Heart left ventricle (tissue), 16 donors: ENCODE data around the gene SPAG9. TPM values are rescaled to one million over a fixed set of nuclear protein-coding genes. Genes with fewer than 3 reads are reported as not detected.

Experiments used
- ATAC-seq, 4 donors: fragments of 200-7000 bp; cut with Tn5 transposase; one replicate each; pipeline ENCODE4 v1.9.1; 2020 to 2022; ENCODE audit warnings: moderate library complexity in 4 of 4, mild to moderate bottlenecking in 3 of 4, moderate number of reproducible peaks in 1 of 4
- DNase-seq, 5 donors: peaks; one replicate each; pipeline ENCODE4 v3.0.0-alpha.2; 2020
- H3K27ac ChIP-seq, 12 donors: fragments of 200-600 bp; sonication (generic) in 4 of 12; one replicate each; pipeline versions ENCODE4 v1.5.0 to v1.8.0; 2016 to 2022; ENCODE audit warnings: mild to moderate bottlenecking in 2 of 12
- H3K27me3 ChIP-seq, 9 donors: fragments of 200-600 bp; sonication (generic) in 2 of 9; one replicate each; pipeline versions ENCODE4 v1.5.1 to v1.8.0; 2016 to 2022; ENCODE audit warnings: mild to moderate bottlenecking in 3 of 9
- H3K36me3 ChIP-seq, 9 donors: fragments of 200-600 bp; sonication (generic) in 2 of 9; one replicate each; pipeline versions ENCODE4 v1.5.0 to v1.8.0; 2018 to 2022; ENCODE audit warnings: mild to moderate bottlenecking in 2 of 9
- H3K4me1 ChIP-seq, 12 donors: fragments of 200-600 bp; sonication (generic) in 4 of 12; one replicate each; pipeline versions ENCODE4 v1.5.0 to v1.8.0; 2016 to 2022; ENCODE audit warnings: mild to moderate bottlenecking in 3 of 12
- H3K4me3 ChIP-seq, 12 donors: fragments of 200-600 bp; sonication (generic) in 4 of 12; one replicate each; pipeline versions ENCODE4 v1.5.0 to v1.8.0; 2017 to 2022; ENCODE audit warnings: mild to moderate bottlenecking in 9 of 12, moderate library complexity in 4 of 12
- H3K9me3 ChIP-seq, 12 donors: fragments of 200-600 bp; sonication (generic) in 4 of 12; one replicate each; pipeline versions ENCODE4 v1.5.0 to v1.8.0; 2016 to 2022; ENCODE audit warnings: mild to moderate bottlenecking in 1 of 12
- POLR2A ChIP-seq, 2 donors: fragments of 450-650 bp; IDR thresholded peaks; one replicate each; pipeline ENCODE4 v1.6.1; 2017; ENCODE audit warnings: antibody characterized with exemption in 2 of 2, mild to moderate bottlenecking in 2 of 2, moderate library complexity in 2 of 2
- WGBS, 4 donors: extraction: QIAGEN DNeasy Blood & Tissue Kit in 2 of 4; methylation state at CpG; one replicate each; pipeline versions ENCODE4 v1.1.5 to v1.1.7; 2013 to 2018; 5-methylcytosine and 5-hydroxymethylcytosine counted together
- intact Hi-C, 10 donors: fragments of 100-400 bp; cut with DNase I; formaldehyde crosslinking; loops; one replicate each; pipeline versions ENCODE4 v1.11.1 to v1.14.2; 2022
- polyA plus RNA-seq, 2 donors: library from polyadenylated mRNA; stranded (reverse); fragments of 200-250 nt; gene quantifications; one replicate each; pipeline ENCODE4 v1.2.3, GENCODE V29; 2013
- total RNA-seq, 9 donors: library from RNA; depleted of rRNA in 2 of 9; stranded (reverse); fragments of >200 nt in 2 of 9; fragmentation: NEBNext Ultra II Directional in 3 of 9; extraction: Animal tissue kit (Norgen Biotek cat#: 25700) in 3 of 9; gene quantifications; one replicate each; pipeline versions ENCODE4 v1.1.0 to v1.2.4, GENCODE V29; 2016 to 2023
- TF ChIP-seq, protein P1 (sequence below), 12 donors: fragments of 200-600 bp; sonication (generic) in 4 of 12; IDR thresholded peaks; one replicate each; pipeline versions ENCODE4 v1.5.0 to v1.8.0; 2018 to 2022; ENCODE audit warnings: antibody characterized with exemption in 12 of 12, mild to moderate bottlenecking in 5 of 12
- donor health status: ischemic (EF 13 %, LVEDD 7.1; RV severe dilation, severe dysfunction).
- donor health status: healthy with polysubstance abuse.
- donor health status: DM: no; HTN: yes; CAD: no.
- donor health status: DM: no; HTN: no; CAD: no.
- donor health status: ischemic (EF 25% LVEDD 6.9; RV normal size, moderate dysfunction).
- donor health status: ischemic (EF 25% LVEDD 5.7; RV mildly dilated, moderate dysfunction).
- donor health status: healthy.
- donor health status: DM: yes; HTN: yes; CAD: no.
- donor health status: ischemic (EF 35%, LVEDD 5.7; RV mildly dilated, moderate dysfunction).
- donor health status: nonischemic (EF 11% LVEDD 7.7; RV severe dilation, severe dysfunction).
- donor health status: DM: yes; HTN: yes; CAD: no.
- donor health status: PGD.
- donor health status: ischemic (EF 29% LVEDD 5.4; RV normal size, mild dysfunction).
- donor health status: nonischemic (EF 23%, LVEDD 6.1; RV moderate dilation, normal function).

Gene SPAG9
- total and polyA plus RNA-seq, 11 donors = 15.9 to 65.4 (median 52.9) TPM

DNA sequence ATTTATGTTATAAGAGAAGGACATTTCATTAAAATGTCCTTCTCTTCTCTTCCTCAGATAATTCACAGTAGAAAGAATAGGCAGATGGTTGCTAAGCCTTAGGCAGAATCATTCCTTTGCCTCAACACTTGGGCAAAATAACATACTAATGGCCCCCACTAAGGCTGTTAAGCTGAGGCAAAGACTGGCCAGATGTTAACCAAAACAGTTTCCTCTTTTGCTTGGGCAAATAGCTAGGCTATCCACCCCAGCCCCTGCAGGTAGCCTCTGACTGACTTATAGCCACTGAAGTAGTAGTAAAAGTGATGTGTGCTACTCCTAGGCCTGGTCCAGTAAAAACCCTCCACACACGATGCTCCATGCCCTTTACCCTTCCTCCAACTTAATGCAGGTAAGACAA lies 55.2 kb downstream of the SPAG9 start:
- DNase-seq = no peak

GRCh38 chr17:51064061-51064735 lies 56.5 kb downstream of the SPAG9 start:
- Histone ChIP-seq H3K27ac (no peak overlapping the region), H3K4me3 (no peak overlapping the region), H3K9me3 (no peaks in the 10 kb centered on the region), H3K36me3 (no peaks in the 10 kb centered on the region), H3K4me1 (peaks cover 0 to 11% (median 0%) of the 10 kb centered on the region in 12 donors), H3K27me3 (no peaks in the 10 kb centered on the region)
- TF ChIP-seq POLR2A (IDR thresholded peaks at IDR 0.05) = no peak
- TF ChIP-seq, protein P1, sequence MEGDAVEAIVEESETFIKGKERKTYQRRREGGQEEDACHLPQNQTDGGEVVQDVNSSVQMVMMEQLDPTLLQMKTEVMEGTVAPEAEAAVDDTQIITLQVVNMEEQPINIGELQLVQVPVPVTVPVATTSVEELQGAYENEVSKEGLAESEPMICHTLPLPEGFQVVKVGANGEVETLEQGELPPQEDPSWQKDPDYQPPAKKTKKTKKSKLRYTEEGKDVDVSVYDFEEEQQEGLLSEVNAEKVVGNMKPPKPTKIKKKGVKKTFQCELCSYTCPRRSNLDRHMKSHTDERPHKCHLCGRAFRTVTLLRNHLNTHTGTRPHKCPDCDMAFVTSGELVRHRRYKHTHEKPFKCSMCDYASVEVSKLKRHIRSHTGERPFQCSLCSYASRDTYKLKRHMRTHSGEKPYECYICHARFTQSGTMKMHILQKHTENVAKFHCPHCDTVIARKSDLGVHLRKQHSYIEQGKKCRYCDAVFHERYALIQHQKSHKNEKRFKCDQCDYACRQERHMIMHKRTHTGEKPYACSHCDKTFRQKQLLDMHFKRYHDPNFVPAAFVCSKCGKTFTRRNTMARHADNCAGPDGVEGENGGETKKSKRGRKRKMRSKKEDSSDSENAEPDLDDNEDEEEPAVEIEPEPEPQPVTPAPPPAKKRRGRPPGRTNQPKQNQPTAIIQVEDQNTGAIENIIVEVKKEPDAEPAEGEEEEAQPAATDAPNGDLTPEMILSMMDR (IDR thresholded peaks at IDR 0.05) = no peak
- DNase-seq (no peak), ATAC-seq (no peak)
- intact Hi-C loops = no loop called here
- 63 to 78% (median 66%) methylated on average over 1 of the region's 1 CpG for WGBS, 4 donors

More for the DNA sequence above, 55.2 kb downstream of the SPAG9 start:
- intact Hi-C loops = loop anchor here in 1 of 10 donors (5.0 kb wide), 1 partner anchor 87 kb away; the partner anchor contains the start of gene NME1
- no peaks in the 10 kb centered on the region for H3K9me3 ChIP-seq
- no peak overlapping the region for H3K4me3 ChIP-seq
- TF ChIP-seq, protein P1 (IDR thresholded peaks at IDR 0.05) = no peak
- TF ChIP-seq POLR2A (IDR thresholded peaks at IDR 0.05) = no peak
- WGBS, 4 donors = 89 to 100% (median 94%) methylated on average over 1 of the region's 1 CpG
- ATAC-seq = no peak
- H3K36me3 ChIP-seq = no peaks in the 10 kb centered on the region
- no peaks in the 10 kb centered on the region for H3K27me3 ChIP-seq
- H3K4me1 ChIP-seq = peaks cover 0 to 20% (median 0%) of the 10 kb centered on the region in 12 donors
- no peak overlapping the region for H3K27ac ChIP-seq

- Histone ChIP-seq H3K9me3 (no peaks in the 10 kb centered on the region), H3K27me3 (no peaks in the 10 kb centered on the region), H3K27ac (no peak overlapping the region), H3K4me3 (no peak overlapping the region), H3K36me3 (no peaks in the 10 kb centered on the region), H3K4me1 (peaks cover 0 to 33% (median 22%) of the 10 kb centered on the region in 12 donors)
- DNase-seq (no peak), ATAC-seq (no peak)
- intact Hi-C loops = no loop called here
- 88 to 99% (median 98%) methylated on average over 5 of the region's 5 CpGs for WGBS, 4 donors
- no peak for TF ChIP-seq POLR2A (IDR thresholded peaks at IDR 0.05)
- TF ChIP-seq, protein P1 (IDR thresholded peaks at IDR 0.05) = no peak
Measured at GRCh38 chr17:51060396-51060795, 60.3 kb downstream of the SPAG9 start.

DNA sequence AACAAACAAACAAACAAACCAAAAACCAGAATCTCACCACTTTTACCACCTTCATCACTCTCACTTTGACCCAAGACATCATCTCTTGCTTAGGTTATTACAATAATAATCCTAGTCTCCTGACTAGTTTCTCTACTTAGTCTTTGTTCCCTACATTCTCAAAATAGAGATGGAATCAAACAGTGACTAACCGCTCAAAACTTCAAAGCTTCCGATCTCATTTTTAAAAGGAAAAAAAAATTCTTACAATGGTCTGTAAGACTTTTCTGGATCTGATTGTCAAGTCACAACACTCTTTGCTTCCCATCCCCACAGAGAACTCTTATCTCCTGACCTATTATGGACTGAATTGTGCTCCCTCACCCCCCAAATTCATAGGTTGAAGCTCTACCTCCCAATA lies 60.9 kb downstream of the SPAG9 start:
- Histone ChIP-seq H3K4me1 (peaks cover 0 to 33% (median 22%) of the 10 kb centered on the region in 12 donors), H3K36me3 (no peaks in the 10 kb centered on the region), H3K4me3 (no peak overlapping the region), H3K27ac (no peak overlapping the region), H3K27me3 (no peaks in the 10 kb centered on the region), H3K9me3 (no peaks in the 10 kb centered on the region)
- 83 to 90% (median 86%) methylated on average over 2 of the region's 2 CpGs for WGBS, 4 donors
- TF ChIP-seq, protein P1 (IDR thresholded peaks at IDR 0.05) = no peak
- no peak for TF ChIP-seq POLR2A (IDR thresholded peaks at IDR 0.05)
- no peak for ATAC-seq
- intact Hi-C loops = loop anchor here in 5 of 10 donors (5.0 to 10.0 kb wide), 5 partner anchors 52 to 93 kb away; partner anchors contain the start of gene NME1 (in 1 of the 5)
- no peak for DNase-seq
